Measurements from ENCODE around the gene OSGEP.
"Not testable (repeated sequence)": the region's sequence is repeated elsewhere in the genome, so short reads cannot be mapped to it uniquely, and the experiment has no call there.

Gene OSGEP

DNA sequence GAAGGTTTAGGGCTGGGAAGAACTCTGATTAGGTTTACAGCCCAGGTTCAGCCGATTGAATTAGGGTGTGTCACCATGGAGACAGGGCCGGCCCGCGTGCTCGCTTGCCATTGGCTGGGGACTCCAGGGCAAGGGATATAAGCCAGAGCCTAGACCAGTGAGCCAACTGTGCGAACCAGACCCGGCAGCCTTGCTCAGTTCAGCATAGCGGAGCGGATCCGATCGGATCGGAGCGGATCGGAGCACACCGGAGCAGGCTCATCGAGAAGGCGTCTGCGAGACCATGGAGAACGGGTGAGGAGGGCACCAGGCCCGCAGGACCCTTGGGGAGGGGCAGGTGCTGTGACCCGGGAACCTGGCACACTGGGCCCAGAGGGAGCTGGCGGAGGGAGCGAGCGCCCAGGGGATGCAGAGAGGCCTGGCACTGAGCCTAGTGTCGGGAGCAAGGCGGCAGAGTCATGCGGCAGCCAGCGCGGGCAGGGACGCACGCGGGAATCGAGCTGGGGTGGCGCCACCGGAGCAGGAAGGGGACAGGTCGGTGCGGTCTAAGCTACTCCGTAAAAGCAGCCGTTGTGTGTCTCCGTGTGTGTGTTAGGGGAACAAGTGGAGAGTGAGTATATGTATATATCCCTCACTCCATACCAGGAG, 14.8 kb upstream of the OSGEP start, which contains the start of gene PNP:
PNP (plus strand) TSS at position 165 of the 648 bp plus-strand sequence; CDS start at position 284, 119 bp downstream.
- DNase-seq, result peak; percentile 63

DNA sequence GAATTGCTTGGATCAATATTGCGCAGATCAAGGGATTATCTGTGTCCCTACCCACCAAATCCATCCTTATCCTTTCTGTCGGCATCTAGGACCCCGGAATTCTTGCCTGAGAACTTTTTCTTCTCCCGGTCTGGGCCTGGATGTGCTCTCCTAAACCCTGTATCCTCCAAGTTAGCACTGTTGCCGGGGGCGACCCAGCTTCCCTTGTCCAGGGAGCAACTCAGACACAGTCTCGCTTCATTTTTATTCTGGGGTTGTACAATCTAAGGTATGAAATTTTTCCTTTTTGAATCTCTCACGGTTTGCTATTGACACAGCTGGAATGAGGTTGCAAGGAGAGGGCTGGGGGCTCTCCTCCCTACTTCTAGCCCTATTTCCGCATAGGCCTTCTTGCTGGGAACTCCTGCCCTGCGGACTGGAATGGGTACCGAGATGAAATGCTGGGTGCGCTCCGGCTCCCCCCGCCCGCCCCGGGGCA, 14.2 kb upstream of the OSGEP start:
- no peak for DNase-seq

DNA sequence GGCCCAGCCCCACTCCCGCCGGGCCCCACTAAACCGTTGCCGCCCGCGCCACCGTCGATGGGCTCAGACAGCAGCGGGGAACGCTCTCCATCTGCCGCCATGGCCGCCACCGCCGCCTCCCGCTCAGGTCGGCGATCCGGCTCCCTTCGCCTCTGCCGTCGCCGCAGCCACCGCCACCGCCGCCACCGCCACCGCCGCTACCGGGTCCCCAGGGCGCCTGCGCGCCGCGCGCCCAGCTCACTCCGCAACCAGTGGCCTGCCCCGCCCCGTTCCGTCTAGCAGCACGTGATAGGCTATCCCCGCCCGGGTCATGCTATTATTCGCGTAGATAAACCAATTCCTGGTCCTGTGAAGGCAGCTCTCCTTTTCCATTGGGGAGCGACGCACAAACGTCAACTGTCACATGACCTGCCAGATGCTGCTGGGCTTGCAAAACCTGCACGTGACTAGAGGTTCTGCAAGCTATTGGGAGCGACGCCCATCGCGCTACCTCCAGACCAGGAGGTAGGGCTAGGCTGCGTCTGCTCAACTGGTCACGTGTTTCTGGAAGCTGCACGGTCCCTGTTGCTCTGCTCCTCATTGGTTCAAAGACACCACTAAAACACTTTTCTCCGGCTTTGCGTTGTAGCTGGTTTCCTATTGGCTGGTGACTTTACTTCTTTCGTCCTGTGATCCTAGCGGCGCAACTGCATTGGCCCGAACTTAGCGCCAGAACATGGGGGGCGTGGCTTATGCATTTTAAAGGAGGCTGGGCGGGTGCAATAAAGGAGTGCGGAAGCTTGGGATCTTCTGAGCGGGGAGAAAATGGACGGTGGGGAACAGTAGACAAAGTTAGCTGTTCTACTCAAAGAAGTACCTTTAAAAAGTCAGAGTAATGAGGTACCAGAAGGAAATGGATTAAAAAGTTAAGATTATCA, 6.9 kb upstream of the OSGEP start, which contains the start of gene PIP4P1:
PIP4P1 (minus strand) TSS at position 210 of the 917 bp plus-strand sequence; CDS start at position 101, 109 bp downstream.
- peak; percentile 99 for DNase-seq

DNA sequence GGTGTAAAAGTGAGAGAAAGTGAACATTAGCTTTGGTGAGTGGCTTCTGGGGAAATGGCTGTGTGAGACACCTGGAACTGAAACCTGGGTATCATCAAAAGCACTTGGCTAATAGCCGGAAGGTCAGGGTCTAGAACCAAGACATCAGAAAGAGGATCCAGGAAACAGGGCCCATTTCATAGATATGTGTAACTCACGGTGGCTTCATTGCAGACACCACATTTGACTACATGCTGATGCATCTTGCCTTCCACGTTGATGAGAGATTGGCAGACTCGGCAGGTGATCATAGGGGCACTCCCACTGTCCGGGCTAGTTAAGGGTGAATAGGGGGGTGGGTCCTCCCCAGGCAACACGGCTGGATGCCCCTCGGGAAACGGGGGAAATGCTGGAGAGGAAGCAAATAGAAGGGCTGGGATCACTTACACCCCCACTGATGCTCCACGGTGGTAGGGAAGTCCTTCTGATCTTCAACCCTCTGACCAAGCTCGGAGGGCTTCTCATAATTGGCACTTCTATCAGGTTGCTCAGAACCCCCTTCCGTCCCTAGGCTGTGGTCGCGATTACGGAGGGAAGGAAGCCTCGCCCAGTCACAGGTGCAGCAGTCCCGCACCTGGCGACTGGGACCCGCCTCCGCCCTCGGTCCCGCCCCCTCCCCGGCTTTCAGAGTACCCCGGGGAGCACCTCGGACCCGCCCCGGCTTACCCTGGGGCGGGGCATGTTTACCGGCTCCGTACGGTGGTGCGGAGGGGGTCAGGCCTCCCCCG, 6.0 kb upstream of the OSGEP start:
- DNase-seq, result no peak

DNA sequence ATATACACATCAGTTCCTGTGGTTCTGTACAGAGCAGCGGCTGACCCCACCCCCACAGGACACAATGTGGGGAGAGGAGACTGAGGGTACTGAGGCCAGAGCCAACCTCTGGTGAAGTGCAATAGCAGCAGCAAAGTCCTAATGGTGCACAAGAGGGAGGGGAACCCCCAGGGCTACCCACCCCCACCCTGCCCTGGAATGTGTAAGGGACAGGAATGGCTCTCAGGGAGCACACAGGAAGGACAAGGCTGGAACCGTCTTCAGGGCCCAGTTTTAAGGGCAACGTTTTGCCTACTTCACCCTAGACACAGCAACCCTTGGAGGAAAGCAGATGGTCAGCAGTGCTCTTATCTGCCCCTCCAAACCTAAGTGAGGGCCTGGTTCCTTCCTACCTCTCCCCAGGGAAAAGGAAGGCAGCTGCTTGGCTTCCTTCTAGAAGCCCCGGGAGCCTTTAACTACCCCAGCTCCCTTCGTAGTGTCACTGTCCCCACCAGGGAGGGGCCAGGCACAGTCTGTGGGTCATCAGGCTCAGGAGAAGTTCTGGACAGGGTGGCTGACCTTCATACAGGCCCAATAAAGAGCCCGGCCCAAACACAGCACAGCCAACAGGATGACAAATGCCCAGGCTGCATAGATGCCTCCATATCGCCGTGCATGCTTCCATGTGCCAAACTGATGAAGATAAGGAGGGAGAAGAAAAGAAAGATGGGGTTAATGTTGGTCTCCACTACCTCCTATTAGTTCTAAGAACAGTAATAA, 3.6 kb upstream of the OSGEP start:
- no peak for DNase-seq

DNA sequence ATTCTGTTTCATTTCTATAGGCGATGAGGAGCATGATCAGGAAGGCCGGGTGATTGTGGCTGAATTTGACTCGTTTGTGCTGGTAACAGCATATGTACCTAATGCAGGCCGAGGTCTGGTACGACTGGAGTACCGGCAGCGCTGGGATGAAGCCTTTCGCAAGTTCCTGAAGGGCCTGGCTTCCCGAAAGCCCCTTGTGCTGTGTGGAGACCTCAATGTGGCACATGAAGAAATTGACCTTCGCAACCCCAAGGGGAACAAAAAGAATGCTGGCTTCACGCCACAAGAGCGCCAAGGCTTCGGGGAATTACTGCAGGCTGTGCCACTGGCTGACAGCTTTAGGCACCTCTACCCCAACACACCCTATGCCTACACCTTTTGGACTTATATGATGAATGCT, 2.4 kb upstream of the OSGEP start:
- DNase-seq, result no peak

DNA sequence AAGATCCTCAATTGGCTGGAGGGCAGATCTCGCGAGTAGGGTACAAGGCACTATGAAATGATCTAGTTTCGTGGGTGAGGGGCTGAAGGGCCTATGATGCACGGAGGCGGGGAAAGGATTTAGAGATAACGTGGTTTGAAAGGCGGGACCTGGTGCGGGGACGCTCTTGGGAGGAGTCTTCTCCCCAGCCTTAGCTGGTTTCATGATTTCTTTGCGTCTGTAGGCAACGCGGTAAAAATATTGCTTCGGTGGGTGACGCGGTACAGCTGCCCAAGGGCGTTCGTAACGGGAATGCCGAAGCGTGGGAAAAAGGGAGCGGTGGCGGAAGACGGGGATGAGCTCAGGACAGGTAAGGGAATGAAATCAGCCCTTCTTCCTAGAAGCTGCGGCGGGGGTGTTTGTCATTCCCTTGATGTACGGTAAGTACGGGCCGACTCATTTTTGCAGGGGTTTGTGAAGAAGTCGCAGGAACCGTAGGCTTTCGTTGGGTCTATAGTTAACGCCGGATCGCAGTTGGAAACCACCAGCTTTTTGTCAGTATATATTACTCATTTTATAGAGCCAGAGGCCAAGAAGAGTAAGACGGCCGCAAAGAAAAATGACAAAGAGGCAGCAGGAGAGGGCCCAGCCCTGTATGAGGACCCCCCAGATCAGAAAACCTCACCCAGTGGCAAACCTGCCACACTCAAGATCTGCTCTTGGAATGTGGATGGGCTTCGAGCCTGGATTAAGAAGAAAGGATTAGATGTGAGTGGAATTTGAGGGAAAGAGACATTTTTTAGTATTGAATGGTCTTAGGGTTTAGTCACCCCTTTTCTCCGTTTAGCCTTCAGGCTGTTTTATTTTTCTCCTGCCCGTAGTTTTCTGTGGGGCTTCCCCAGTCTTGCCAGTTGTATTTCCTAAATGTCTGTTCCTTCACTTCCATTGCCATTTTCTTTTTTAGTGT, 1.0 kb upstream of the OSGEP start:
- peak; percentile 96 for DNase-seq

DNA sequence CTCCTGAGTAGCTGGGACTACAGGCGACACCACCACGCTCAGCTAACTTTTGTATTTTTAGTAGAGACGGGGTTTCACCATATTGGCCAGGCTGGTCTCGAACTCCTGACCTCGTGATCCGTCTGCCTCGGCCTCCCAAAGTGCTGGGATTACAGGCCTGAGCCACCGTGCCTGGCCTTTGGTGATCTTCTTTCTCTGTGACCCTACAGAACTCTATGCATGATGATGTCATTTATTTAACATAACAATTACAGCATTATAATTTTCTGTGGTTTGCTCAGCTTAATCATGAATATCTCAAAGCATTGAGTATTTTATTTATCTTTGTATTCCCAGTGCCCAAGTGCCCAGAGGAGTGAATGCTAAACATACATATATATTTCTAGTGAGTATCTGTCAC, 1.8 kb downstream of the OSGEP start:
- DNase-seq, result not testable (repeated sequence)

DNA sequence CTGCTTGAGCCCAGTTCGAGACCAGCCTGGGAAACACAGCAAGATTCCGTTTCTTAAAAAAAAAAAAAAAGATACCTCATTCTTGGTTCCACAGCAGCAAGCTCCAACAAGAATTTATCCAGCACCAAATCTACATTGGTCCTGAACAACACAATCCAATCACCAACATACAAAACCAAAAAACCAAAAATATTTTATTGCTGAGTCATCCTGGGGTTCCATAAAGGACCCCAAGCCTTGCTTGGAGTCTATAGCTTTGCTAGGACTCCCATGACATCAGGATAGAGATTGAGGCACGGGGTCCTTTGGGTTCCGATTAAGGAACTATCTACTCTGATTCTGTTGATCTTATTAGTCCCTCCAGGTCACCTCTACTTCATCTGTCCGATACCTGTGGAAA, 7.7 kb downstream of the OSGEP start:
- DNase-seq, result no peak

DNA sequence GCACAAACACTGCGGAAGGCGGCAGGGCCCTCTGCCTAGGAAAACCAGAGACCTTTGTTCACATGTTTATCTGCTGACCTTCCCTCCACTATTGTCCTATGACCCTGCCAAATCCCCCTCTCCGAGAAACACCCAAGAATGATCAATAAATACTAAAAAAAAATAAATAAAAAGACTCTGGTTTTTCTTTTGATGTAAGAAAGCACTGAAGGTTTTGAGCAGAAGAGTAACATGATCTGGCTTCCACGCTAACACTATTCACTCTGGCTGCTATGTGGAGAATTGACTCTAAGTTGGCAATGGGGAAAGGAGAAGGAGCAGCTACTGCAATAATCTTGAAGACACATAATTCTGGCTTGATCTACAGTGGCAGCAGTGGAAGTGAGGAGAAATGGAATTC, 11.0 kb downstream of the OSGEP start:
- not testable (repeated sequence) for DNase-seq

DNA sequence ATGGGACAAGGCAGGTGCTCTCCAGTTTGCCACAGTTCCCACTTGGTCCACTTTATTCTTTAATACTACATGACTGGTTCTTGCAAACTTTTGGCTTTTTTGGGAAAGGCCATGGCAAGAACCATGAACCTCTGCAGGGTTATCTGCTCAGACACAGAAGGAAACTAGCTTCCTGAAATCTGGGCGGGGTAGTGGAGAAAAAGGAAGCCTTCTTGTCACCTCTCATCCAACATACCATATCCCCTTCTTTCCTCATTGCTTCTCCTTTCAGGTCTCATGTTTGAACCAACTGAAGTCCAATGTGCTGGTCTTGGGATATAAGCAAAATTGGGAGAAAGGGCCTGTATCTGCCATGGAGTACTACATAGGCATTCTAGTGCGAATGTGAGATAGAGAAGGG, 13.2 kb downstream of the OSGEP start:
- no peak for DNase-seq

DNA sequence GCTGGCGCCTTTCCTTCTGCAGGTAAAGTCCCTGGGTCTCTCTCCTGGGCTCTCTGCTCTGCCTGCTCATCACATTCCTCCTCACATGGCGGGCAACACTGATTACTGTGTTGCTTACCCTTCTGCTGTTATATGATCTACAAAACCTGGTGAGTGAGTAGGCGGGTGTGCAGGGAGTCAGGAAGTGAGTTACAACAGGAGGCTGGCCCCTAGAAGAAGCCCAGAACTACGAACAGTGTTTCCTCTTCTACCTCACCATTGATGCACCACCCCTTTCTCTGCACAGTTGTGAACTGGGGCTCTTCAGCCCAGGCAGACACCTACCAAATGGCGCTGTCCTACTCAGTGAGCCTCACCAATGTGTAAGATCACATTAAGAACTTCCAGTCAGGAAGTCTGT, 13.7 kb downstream of the OSGEP start:
- no peak for DNase-seq

DNA sequence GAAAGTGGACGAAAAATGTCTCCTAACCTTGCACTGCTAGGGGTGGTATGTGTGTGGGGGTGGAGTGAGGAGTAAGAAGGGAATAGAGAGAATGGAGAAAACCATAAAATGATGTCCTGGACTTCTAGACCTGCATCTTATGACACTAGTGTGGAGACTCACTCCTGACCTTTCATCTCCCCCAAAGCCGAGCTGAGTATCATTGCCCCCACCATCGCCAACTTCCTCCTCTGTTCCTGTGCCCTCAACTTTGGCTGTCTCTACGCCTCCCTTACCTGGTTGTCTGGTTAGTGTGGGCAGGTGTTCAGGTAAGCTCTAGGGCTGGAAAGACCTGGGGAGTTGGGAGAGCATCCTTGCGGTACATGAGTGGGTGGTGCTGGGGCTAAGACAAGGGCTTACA, 14.1 kb downstream of the OSGEP start:
- no peak for DNase-seq

DNA sequence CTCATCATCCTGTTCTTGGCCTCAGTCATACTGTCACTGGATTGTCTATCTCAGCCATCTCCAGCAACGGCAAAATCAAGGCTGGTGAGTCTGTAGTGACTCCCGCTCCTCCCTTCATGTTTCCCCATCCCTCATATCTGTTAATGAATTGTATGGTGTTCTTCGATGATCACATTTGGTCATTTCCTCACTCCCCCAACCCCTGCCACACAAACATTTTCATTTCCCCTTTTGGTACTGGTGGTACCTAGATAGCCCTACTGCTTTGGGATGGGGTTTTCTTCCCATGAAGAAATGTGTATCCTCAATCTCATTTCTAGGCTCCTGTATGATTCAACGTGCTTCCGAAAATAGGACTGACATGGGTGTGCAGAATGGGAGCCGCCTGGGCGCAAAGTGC, 15.9 kb downstream of the OSGEP start:
- no peak for DNase-seq

DNA sequence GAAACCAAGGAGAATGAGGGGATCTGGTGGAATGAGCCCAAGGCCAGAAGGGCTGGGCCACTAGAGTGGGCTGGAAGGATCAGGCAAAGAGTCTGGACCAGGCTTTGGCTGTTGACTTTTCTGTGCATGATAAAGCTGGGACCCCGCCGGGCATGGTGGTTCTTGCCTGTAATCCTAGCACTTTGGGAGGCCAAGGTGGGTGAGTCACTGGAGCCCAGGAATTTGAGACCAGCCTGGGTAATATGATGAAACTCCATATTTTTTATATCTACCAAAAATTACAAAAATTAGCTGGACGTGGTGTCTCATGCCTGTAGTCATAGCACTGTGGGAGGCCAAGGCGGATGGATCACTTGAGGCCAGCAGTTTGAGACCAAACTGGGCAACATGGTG, 18.3 kb downstream of the OSGEP start:
- no peak for DNase-seq

DNA sequence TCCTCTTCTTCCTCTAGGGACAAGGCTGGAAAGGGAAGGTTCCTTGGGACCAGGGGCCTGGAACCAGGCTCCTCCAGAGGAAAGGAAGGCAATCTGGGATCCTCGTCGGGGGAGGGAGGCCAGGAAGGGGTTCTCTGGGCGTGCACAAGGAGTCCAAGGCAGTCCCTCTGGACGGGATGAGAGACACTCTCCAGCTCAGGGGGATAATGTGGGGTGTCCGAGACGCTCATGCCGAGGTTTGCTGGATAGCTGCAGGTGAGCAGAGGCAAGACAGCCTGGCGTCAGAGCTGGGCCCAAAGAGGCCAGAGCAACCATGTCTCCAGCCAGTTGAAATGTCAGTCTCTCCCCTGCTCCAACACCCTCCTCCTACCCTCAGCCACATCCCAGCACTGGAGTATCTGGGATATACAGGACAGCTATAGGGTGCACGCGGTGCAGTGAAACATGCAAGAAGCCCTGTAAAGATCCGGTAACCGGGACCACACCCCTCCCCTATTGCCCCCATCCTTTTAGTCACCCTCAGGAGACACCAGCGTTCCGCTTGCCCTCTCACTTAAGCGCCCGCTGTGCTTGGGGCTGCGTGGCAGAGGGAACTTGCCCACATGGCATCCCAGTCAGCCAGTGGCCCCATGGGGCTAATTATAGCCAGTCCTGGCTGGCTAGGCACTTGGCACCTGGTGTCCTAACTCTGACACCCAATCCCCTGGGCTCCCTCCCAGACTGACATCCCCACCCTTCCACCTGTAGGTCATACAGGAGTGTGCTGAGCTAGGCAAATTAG, 18.8 kb downstream of the OSGEP start, which contains the start of gene KLHL33:
KLHL33 (minus strand) TSS at position 585 of the 781 bp plus-strand sequence; CDS start at position 230, 355 bp downstream.
- DNase-seq, result no peak

DNA sequence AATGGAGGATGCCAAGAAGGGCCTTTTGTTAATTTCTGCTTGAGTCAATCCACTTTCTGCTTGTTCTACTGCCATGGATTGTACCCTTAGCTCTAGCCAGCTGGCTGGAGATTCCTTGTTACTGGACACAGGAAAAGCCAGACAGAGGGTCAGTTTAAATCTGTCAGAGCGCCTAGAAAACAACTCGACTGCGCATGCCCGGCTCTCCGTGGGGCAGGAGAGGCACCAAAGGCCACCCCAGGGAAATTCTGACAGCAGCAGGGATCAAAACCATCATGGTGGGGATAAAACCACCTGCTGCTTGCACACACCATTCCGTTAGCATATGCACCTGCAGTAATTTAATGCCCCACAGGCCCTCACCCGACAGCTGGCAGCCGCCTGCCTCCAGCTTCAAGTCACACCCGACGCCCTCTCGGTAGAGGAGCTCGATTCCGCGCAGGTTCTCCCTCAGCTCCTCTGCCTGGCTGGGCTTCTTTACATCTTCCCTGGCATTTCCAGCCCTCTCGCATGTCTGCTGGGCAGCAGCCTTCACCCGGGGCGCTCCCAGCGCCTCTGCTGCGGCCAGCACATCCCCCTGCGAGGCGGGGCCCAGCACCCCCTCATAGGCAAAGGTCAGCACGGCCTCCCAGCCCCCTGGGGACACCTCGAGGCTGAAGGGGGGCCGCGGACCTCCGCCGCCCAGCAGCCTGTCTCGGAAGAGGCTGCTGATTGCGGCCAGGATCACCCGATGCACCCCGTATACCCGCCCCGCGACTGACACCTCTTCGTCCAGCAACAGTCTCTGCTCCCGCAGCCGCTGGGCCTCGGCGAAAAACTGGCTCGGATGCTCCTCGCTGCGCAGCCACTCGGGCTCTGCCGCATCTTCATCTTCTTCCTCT, 19.7 kb downstream of the OSGEP start:
- no peak for DNase-seq

DNA sequence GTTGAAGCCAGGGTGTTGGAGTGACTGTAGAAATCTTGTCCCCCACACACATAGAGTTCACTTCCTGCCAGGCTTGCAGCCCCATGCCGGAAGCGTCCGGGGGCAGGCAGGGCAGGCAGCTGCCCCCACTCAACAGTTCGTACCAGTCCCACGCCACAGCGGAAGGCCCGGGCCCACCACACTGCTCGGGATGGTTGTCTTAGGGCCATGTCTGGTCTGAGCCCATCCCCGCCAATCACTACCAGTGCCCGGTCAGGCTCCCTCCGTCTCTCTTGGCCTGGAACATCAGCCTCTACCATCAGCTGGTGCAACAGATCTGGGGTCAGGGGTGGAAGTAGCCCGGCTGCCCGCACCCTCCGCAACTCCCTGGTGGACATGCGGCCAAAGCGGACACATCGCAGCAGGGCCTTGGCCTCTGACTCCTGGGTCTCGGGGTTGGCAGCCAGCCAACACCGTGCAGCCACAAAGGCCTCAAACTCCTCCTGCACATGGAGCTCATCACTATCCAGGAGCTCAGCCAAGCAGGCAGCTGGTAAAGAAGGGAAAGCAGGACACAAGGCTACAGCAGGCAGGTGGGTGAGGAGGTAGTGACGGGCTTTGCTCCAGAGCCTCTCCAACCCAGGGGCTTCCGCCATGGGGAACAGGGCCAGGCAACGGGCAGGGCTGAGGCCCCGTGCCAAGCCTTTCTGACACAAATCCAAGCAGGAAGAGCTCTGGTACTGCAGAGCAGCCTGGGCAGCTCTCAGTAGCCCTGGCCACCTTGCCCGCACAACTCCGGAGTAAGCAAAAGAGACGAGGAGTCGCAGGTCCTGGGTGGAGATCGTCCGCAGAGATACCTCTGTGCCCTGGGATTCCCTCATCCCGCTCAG, 24.6 kb downstream of the OSGEP start:
- no peak for DNase-seq
